SH-SY5Y (cell line): Measurements from ENCODE around the gene PRLH.

ENCODE experiments used
- GATA2 ChIP-seq: IDR thresholded peaks from 2 replicates; pipeline ENCODE4 v1.6.1; 2011; ENCODE audit warnings: mild to moderate bottlenecking, low read depth, low read length
- GATA3 ChIP-seq: IDR thresholded peaks from 2 replicates; pipeline ENCODE4 v1.6.1; 2011; ENCODE audit warnings: low read depth, mild to moderate bottlenecking, low read length, moderate library complexity

DNA sequence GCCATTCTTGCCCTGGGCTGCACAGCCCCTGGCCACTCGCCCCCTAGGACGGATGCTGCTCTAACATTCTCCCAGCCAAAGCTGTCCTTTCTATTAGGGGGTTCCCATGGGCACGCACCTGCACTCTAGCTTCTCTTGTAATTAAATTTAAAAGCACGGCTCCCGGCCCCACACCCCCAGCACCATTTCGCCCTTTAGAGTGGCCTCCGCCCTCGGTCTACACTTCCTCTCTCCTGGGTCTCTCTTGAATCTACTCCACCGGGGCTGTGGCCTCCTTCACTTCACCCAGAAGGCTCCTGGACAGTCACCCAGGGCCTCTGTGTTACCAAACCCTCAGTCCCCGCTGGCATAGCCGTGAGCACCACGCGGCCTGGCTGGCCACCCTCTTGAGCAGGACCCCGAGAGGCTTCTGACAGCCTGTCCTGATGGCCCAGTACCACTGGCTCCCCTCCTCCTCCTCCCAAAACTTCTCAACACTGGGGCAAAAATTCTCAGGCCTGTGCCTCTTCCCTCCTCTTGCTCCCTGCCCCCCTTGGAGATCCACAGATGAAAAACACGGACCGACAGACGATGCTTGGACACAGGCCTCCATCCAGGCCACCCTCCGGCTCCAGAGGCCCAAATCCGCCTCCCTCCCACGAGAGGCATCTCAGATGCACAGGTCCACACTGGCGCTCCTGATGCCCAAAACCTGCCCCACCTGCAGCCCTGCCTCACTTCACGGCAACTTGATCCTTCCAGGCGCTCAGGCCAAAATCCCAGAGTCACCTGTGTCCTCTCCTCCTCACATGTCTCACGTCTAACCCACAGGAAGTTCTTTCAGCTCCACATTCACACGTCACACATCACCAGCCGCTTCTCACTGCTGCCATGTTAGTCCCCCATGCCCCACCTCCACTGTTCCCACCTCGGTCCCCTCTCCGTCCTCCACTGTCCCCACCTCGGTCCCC is 31.1 kb downstream of the PRLH start:
- TF ChIP-seq GATA3 = no peak
- TF ChIP-seq GATA2 = no peak
